GM18951 (cell line): Measurements from ENCODE around the gene TMEM163.
"Not testable (repeated sequence)": the region's sequence is repeated elsewhere in the genome, so short reads cannot be mapped to it uniquely, and the experiment has no call there.

Source experiments
- POLR2A ChIP-seq: IDR thresholded peaks from 4 replicates; pipeline ENCODE4 v1.6.1; 2011; ENCODE audit warnings: mild to moderate bottlenecking; ENCODE audit not compliant: insufficient read length, insufficient read depth; ENCODE audit errors: extremely low read depth
- in situ Hi-C: fragments of 300-500 bp; cut with MboI; formaldehyde crosslinking; loops from one replicate; pipeline ENCODE4 v1.12.0; 2022; ENCODE audit warnings: low sequenced_read_pairs, mixed read lengths, inconsistent platforms; ENCODE audit not compliant: unreplicated experiment

TMEM163 gene

DNA sequence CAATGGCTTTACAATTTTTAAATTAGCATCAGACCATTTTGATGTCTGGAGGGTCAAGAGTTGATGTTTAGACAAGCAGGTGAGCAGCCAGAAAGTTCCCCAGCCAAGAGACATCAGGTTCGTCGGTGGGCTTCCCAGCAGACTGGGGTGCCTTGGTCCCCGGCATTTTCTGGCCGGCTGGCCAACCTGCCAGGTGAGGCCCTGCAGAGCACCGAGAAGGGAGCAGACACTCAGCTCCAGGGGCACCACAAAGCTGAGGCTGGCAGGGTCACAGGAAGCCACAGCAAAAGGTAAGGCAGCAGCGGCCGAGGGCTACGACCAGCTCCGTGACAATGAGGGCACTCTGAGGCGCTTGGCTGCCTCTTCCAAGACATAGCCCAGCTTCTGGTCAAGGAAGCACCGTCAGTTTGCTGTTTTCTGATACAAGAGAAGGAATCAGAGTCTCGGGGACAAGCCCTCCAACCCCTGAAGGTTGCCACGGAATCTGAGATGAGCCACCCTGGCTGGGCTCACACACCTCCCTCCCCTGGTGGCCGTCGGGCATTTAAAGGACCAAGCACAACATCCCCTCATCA is 235.9 kb downstream of the TMEM163 start:
- no peak for TF ChIP-seq POLR2A
- in situ Hi-C loops: no loop called here

DNA sequence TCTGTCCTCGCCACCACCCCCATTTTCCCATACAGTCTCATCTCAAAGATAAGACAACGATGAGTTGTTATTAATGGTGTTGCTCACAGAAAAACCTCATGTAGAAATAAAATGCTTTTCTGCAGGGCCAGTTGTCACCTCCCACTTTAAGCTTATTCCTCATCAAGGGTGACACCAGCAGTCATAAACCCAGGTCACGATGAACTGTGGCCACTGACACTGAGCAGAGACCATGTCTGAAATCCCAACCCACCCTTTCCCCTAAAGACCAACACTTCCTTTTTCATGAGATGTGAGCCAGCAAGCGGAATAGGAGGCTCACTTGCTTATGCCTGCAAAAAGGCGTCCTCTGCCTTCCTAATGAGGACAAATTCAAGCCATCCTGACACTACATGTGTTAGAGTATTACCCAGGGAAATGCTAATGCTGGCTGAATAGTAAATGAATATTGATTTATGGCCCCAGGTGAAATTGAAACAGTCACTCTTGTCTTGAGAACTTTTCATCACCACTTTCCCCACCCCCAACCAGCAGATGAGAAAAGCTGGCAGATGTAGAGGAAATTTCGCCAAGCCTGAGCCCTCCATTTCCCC is 236.6 kb downstream of the TMEM163 start:
- in situ Hi-C loops: no loop called here
- TF ChIP-seq POLR2A: no peak

DNA sequence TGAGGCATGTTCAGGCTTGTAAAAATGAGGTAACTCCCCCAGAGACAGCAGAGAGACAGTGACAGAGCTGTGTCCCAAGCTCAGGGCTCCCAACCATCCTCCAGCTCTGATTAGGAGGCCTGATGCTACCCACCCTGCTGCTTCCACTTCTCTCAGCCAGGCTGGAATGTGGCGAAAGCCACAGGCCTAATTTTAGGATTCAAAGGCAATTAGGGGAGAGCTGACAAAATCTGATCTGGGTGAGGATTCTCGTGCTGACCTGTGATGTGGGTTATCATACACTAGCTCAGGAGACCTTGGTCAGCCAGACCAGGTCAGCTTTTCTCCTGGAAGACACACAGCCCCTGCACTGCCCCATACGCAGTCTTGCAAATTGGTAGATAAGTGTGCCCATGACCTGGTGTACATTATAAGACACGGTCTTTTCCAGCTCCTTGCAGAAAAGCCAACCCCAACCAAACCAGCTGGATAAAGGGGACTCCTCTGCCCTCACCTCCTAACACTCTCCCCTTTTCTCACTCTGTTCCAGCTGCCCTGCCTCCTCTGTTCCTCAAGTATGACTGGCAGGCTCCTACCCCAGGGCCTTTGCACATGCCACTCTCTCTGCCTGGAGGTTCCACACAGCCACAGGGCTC is 239.0 kb downstream of the TMEM163 start:
- in situ Hi-C loops: no loop called here
- TF ChIP-seq POLR2A: no peak

DNA sequence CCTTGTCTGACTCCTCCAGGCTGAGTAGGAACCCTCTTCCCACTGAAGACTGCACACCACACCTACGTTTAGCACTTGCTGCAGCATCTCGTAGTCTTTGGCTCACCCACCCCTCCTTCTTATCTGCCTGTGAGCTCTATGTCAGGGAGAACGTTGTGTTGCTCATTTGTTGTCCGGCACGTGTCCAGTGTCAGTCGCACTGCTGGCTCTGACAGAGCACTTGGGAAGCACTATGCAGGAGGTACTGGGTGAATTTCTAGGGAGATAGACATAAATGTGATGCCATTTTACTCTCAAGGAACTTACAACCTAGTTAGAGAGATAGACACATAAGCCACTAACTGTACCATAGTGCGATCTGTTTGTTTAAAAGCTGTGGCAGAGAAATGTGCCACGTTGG is 241.8 kb downstream of the TMEM163 start:
- in situ Hi-C loops: not testable (repeated sequence)

DNA sequence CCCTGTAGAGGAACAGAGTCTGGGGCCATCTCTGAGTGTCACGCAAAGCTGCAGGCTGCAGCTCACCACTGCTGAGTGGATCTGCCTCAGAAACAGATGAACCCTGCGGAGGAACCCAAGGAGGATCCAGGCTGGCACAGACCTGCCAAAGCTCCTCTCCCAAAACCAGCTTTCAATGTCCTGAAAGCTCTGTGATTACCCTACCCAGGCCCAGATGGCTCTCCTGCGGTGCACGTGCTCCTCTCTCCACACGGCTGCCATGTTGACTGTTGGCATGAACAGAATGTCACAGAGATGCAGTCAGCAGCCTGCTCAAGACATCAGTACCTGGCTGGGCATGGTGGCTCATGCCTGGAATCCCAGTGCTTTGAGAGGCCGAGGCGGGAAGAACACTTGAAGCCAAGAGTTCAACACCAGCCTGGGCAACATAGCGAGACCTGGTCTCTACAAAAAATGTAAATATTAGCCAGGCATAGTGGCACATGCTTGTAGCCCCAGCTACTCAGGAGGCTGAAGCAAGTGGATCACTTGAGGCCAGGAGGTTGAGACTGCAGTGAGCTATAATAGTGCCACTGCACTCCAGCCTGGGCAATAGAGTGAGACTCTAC is 248.1 kb downstream of the TMEM163 start:
- TF ChIP-seq POLR2A: no peak
- in situ Hi-C loops: no loop called here

DNA sequence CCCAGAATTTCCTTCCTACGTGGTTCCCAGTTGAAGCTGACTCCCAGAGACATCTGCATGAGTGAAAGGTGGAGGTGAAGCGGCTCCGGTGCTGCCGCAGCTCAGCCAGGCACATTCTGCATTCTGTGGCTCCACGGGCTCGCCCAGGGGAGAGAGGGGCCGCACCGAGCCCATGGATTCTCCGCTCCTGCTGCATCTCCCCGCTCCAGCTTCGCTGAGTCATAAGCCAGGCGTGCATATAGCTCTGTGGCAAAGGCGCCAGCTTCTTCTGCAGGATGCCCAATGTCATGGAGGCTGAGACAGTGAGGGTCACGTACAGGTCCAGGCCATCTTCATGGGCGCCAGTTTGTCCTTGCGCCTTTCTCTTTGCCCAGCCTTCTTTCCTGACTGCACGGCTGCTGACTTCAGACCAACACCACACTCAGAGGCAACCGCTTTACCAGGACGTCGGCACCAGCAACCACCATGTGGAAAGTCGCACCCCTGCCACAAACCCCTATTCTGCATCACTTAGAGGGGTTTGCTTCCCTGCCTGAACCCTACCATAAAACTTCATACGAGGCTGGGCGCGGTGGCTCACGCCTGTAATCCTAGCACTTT is 249.2 kb downstream of the TMEM163 start:
- TF ChIP-seq POLR2A: no peak
- in situ Hi-C loops: no loop called here

DNA sequence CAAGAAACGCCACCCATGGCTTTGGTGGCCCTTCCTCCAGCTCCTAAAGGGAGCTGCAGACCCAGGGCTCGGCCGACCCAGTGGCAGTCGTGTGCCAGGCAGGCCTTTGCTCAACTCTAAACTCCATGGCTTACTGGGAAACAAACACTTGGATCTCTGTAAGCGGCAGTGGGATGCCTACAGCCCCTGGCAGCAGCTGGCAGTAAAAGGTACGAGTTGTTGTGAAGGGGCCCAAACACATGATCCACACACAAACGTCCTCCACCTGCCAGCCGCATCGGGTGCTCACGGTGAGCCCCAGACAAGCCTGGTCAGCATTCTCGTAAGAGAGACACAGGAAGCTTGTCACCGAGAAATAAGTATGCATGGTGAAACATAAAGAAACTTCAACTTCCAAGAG is 250.0 kb downstream of the TMEM163 start:
- in situ Hi-C loops: no loop called here
- TF ChIP-seq POLR2A: no peak

DNA sequence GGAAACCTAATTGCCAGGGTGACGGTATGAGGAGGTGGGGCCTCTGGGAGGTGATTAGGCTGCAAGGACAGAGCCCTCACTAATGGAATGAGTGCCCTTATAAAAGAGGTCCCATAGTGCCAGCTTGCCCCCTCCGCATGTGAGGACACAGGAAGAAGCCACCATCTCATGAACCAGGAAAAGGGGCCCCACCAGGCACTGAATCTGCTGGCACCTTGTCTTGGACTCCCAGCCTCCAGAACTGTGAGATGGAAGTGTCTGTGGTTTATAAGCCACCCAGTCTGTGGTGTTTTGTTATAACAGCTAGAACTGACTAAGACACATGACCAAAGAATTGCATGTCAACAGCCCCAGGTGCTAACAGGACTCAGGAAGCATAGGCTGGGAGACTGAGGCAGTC is 250.6 kb downstream of the TMEM163 start:
- in situ Hi-C loops: no loop called here
- no peak for TF ChIP-seq POLR2A

DNA sequence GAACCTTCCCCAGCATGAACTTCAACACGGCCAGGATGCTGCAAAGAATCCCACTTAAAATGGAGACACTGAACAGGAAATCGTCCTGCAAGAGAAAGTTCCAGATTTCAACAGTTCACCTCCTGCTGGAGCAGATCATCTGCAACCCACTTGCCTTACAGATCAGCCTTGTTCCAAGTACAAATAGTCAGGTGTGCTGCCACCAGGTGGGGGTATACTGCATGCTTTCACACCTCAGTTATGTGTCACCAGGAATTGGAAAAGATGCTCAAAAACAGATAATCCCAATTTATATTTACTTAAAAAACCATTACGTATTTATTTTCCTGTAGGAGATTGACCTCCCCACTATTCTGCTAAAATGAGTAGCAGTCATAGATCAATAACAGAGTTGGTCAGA is 252.7 kb downstream of the TMEM163 start:
- in situ Hi-C loops: no loop called here
- no peak for TF ChIP-seq POLR2A

DNA sequence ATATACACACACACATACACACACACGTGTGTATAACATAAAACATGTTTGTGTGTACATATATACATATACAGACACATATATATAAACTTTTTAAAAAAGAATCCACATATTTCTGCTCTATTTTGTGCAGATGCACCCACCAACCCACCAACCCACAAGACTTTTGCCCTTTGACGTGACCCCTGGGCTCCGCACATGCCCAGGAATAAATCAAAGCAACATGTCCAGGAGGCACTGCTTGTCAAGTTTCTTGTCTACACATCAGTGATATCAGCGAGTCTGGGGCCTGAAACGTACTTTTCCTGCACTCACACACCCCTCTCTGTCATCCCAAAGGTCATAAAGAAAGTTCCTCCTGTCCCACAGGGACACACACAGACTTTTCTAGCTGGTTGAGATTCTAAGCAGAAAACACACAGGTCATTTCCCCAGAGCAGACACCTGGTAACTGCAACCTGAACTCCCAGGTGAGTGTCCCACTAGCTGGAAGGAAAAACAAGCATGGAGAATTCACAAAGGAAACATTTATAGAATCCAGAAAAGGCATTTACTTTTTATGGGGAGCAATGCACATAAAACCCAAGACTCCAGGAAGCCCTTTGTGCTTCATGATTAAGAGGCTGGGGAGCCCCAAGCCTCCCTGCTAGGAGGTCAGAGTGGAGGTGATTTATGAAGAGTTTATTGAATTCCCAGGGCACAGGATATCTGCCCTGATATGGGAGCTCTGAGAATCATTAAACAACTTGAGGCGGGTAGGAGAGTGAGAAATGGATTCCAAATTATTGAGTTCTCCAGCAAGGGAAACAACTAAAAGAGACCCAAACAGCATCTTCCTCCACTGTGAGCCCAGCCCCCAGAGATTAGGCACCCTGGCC is 253.3 kb downstream of the TMEM163 start:
- TF ChIP-seq POLR2A: no peak
- in situ Hi-C loops: no loop called here

DNA sequence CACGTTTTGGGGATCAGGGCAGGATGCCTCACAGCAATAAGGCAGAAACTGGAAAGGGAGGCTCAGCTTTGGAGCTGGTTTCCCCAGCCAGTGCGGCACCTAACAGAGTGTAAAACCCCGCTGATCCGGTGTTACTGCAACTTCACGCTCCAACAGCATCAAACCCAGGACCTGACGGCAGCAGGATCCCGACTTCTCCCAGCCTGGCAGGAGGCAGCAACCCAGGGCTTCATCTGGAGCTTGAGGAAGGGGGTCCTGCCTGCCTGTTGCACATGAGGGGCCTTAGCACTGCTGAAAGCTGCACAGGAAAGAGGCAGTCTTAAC is 255.1 kb downstream of the TMEM163 start:
- in situ Hi-C loops: no loop called here
- no peak for TF ChIP-seq POLR2A

DNA sequence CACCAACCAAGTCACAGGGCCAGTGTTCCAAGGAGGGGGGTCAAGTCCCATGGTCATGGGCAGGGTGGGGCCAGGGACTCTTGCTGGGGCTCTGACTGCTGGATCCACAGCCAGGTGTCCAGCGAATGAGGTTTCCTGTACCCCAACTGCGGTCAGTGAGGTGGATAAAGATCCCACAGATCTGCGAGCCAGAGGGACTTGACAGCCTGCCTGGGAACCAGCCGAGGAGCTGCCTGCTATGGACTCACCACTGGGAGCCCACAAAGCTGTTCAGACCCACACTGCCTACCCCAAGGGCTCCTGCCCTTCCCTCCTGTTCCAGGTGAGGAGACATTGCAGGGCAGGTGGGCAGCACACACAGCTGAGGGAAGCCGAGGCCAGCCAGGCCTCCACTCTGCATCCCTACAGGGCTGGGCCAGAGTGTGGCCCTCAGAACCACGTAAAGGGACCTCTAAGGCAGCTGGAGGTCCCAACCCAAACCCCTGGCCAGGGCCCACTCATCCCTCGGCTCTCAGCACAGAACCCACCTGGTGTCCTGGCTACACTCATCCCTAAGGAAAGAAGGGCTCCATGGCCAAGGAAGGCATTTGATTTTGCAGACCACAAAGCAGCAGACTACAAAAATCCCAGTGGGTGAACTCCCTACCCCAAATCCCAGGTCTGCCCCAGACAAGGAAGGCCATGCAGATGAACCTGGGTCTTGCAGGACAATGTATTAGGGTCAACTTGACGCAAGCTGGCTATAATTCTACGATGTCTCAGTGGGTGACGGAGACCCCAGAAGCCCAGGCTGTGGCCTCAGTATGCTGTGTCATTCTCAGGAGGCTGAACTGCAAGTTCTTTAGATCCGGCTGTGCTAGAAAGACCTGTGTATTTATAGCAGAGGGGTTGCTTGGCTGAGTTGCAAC is 255.8 kb downstream of the TMEM163 start:
- in situ Hi-C loops: no loop called here

More for the DNA sequence above, 255.8 kb downstream of the TMEM163 start:
- TF ChIP-seq POLR2A: no peak
